ENCODE results near the gene PAQR8.
"Not testable (repeated sequence)": the region's sequence is repeated elsewhere in the genome, so short reads cannot be mapped to it uniquely, and the experiment has no call there.

PAQR8 gene

DNA sequence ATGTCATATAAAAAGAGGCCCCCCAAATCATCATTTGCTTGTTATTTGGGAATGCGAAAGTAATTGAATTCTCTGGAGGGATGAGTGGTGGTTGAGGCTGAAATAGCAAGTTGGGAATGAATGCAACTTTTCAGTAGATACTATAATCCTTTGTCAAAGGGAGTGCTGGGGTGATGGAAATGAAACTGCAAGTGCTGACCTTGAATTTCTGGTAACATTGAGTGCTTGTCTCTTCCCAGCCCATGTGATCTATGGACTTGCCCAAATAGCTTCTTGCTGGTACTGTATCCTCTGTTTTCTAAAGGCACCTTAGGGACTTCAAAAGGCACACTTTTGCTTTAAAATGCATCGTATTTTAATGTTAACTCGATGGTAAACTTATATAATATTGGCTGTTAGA, 14.8 kb downstream of the PAQR8 start:
- no peak for DNase-seq (ENCODE audit: low read depth in 2 of 2)

DNA sequence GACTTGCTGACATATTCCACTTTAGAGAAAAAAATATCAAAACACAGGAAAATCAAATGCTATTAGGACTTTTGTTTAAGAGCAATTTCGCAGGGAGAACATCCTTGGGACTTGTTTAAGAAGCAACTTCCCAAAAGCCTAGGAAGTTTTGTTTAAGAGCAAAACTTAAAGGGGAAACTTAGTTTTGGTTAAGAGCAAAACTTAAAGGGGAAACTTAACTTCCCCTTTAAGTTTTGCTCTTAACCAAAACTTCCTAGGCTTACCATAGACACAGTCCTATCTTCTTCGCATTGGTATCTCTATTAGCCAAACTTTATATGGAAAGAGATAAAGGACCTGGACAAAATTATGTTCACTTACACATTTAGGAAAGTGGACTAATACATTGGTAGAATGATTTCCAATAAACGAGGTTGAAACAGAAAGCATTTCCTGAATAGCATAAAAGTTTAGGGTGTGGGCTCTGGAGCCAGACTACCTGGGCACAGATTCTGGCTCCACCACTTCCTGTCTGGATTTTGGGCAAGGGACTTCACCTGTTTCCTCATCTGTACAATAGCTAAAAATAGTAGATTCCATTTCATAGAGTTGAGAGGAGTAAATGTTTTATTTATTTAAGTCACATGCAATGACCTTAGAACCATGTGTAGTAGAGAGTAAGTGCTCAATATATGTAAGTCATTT, 15.7 kb downstream of the PAQR8 start:
- DNase-seq (ENCODE audit: low read depth in 2 of 2): no peak

DNA sequence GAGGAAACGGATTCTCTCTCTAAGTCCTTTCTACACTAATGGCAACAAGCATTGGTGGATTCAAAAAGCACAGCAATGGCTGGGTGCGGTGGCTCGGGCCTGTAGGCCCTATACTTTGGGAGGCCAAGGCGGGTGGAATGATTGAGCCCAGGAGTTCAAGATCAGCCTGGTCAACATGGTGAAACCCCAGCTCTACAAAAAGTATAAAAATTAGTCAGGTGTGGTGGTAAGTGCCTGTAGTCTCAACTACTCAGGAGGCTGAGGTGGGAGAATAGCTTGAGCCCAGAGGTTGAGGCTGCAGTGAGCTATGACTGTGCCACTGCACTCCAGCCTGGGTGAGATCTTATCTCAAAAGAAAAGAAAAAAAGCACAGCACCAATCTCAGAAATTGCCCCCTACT, 19.3 kb downstream of the PAQR8 start:
- no peak for DNase-seq (ENCODE audit: low read depth in 2 of 2)

DNA sequence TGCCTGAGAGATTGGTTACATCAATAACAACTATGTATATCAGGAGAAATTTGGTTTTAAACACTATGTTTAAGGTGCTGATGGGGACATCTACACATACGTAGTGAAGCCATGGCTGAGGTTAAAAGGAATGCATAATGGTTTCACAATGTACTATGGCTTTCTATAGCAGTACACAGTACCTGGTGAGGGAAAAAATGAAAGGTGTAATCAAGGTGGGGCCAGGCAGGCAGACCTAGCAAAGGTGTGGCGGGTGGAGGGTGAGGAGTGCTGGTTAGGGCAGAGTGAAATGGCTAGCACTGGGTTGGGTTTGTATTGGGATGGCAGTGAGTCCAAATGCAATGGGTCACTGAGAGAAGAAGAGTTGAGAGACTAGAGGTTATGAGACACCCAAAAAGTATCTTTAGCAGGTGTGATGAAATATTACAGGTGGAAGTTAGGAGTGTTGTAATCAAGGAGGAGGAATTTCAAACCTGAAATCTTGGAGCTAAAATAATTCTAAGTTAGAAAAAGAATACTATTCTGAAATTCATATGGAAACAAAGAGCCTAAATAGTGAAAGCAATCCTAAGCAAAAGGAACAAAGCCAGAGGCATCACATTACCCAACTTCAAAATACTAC, 22.3 kb downstream of the PAQR8 start:
- DNase-seq (ENCODE audit: low read depth in 2 of 2): no peak

DNA sequence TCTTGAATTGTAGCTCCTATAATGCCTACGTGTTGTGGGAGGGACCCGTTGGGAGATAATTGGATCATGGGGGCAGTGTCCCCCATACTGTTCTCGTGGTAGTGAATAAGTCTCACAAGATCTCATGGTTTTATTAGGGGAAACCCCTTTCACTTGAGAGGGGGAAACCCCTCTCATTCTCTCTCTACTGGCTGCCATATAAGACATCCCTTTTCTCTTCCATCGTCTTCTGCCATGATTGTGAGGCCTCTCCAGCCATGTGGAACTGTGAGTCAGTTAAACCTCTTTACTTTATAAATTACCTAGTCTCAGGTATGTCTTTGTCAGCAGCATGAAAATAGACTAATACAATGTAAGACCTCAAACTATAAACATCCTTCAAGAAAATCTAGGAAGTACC, 23.1 kb downstream of the PAQR8 start:
- no peak for DNase-seq (ENCODE audit: low read depth in 2 of 2)

DNA sequence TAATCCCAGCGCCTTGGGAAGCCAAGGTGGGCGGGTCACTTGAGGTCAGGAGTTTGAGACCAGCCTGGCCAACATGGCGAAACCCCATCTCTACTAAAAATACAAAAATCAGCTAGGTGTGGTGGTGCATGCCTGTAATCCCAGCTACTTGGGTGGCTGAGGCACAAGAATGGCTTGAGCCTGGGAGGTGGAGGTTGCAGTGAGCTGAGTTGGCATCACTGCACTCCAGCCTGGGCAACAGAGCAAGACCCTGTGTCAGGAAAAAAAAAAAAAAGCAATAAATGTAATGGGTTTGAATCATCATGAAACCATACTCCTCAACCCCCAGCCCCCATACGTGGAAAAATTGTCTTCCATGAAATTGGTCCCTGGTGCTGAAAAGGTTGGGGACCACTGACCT, 26.2 kb downstream of the PAQR8 start:
- DNase-seq (ENCODE audit: low read depth in 2 of 2): not testable (repeated sequence)

DNA sequence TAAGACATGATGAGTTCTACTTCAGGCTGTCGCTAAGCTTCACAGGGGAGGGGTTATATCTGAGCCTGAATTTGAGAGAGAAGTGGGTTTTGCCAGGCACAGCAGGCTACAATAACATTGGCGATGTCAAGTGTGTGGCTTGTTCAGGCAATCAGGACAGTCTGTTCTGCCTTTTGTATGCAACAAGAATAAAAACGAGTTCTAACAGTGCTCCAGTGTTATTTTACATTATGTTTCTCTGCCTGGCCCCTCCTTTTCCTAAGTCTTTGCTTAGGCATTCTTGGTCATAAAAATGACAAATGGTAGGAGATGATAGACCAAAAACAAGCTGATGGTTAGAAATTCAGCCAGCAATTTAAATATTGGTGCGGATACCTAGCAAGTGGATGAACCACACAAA, 26.8 kb downstream of the PAQR8 start:
- no peak for DNase-seq (ENCODE audit: low read depth in 2 of 2)

DNA sequence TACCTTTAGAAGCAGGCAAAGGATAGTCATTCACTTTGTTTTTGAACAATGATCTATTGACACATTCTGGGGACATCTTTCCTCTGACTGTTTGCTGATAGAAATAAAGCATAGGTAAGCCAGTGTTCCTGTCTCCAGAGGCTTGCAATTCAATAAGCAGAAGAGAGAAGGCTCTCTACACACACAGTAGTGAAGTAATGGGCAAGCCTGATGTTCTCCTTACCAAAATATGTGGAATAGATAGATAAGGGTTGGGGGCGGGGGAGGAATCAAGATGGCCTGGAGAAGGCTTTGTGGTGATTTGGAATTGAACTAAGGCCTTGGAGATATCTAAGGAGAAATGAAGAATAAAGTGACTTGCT, 27.3 kb downstream of the PAQR8 start:
- no peak for DNase-seq (ENCODE audit: low read depth in 2 of 2)

DNA sequence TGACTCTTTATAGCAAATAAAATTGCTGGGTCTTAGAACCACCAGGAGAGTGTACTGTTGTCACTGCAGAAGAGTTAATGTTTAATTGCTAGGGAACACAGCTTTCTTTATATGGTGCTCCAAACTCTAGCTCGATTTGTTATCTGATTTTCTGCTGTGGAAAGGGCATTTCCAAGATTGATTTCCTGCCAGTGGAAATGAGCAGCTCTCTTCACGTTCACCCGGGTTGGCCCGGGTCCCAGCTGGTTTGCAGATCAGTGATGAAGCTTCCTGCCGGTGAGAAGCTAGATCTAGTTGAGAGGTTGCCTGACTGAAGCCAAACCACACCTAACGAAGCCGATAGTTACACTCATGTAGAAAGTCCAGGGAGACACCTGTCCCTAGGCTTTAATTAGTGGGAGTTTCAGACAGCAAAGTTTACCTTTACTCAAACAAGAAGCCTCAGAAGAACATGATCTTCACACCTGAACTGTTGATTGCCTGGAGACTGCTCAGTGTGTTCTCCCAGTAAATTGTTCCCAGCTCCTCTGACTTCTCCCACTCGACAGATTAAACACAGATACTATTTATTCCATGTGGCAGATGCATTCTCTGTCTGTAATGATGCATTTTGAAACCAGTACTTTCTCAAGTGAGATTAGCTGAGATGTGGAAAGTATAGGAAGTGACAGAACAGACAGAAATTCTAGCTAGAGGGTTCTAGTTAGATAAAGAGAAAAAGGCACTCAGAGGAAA, 27.8 kb downstream of the PAQR8 start:
- peak in 1 of 2 donors; percentile 24 for DNase-seq (ENCODE audit: low read depth in 2 of 2)

DNA sequence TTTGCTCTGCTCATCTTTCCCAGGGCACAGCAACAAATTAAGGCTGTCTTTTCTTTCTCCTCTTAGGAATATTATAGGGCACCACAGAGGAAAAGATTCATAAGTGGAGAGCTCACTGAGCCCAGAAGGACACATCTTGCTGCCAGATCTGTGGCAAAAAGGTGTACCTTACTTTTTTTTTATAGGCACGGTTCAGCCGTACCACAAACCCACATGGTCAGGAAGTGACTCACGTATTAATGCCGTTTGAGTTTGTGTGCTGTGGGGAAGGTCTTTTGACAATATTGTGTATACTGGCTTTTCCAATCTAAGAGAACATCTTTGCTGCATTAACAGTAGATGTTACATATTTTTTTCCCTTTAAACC, 28.4 kb downstream of the PAQR8 start:
- DNase-seq (ENCODE audit: low read depth in 2 of 2): no peak

DNA sequence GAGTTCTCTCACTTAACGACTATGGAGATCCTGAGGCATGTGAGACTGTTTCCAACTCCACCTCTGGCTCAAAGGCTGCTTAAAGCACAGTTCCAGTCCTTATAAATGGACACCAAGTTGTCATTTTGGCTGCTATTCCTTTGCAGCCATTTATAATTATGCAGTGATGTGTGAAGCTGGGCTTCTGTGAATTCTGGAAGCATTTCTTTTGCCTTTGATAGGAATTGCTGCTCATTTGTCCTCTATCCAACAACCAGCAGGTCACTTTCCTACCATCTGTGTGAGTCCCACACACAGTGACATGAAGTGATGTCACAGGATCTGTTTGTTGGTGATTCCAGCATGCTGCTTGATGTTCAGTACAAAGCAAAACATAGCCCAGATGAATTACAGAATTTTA, 29.6 kb downstream of the PAQR8 start:
- DNase-seq (ENCODE audit: low read depth in 2 of 2): no peak

DNA sequence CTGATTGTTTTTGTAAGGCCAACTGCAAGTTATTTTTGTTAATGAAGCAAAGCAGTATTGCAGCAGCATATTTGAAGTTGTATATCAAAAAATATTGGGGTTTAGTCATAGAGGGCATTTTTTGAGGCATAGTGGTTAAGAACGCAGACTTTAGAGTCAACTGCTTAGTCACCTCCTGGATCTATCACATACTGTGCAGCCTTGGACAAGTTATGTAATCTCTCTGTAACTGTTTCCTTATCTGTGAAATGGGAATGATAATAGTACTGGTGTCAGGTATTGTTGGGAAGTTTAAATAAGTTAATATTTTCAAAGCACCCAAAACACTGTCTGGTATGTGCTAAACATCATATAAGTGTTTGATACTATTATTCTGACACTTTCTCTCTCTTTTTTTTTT, 31.0 kb downstream of the PAQR8 start:
- no peak for DNase-seq (ENCODE audit: low read depth in 2 of 2)

DNA sequence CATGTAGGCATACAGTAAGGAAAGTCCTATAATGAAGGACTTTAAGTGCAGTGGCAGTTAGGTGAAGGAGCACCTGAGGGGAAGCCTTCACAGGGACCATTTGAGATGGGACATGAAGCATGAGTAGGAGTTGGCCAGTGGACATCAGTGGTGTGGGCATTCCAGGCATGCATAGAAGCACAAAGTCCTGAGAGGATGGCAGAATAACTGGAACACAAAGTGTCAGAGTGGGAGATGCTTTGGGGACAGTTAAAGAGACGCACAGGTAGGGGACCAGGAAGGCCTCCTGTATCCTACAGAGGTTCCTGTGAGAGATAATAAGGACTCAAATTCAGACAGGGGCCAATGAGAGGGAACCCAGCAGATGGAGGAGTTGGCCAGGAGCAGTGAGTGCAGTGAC, 31.8 kb downstream of the PAQR8 start:
- DNase-seq (ENCODE audit: low read depth in 2 of 2): no peak

DNA sequence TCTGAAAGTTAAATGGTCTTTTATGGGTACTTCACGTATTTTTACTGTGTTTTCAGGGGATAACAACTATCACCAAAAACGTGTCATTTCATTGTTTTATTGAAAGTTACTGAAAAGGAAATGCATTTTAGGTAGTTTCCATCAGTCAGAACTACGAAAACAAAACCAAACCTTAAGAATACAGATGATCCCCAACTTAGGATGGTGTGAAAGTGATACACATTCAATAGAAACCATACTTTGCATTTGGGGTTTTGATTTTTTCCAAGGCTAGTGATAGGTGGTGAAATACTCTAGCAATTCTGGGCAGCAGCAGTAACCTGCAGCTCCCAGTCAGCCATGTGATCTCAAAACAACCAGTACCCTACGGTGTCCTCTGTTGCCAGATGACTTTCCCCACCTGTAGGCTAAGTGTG, 32.3 kb downstream of the PAQR8 start:
- no peak for DNase-seq (ENCODE audit: low read depth in 2 of 2)

DNA sequence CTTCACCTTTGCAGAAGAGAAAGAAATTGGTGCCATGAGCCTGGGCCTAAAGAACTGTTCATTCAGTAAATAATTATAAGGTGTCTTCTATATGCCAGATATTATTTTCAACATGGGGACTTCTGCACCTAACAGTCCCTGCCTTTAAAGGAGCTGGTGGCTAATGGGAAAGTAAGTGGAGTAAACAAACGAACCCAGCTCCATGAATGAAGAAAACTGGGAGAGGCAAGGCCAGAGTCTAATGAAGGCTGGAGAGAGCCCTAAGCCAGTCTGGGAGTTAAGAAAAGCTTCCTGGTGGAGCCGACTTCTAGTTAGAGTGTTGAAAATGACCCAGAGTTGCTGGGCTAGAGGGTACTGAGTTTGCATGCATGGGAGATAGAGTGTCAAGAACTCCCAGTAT, 34.0 kb downstream of the PAQR8 start:
- DNase-seq (ENCODE audit: low read depth in 2 of 2): no peak

DNA sequence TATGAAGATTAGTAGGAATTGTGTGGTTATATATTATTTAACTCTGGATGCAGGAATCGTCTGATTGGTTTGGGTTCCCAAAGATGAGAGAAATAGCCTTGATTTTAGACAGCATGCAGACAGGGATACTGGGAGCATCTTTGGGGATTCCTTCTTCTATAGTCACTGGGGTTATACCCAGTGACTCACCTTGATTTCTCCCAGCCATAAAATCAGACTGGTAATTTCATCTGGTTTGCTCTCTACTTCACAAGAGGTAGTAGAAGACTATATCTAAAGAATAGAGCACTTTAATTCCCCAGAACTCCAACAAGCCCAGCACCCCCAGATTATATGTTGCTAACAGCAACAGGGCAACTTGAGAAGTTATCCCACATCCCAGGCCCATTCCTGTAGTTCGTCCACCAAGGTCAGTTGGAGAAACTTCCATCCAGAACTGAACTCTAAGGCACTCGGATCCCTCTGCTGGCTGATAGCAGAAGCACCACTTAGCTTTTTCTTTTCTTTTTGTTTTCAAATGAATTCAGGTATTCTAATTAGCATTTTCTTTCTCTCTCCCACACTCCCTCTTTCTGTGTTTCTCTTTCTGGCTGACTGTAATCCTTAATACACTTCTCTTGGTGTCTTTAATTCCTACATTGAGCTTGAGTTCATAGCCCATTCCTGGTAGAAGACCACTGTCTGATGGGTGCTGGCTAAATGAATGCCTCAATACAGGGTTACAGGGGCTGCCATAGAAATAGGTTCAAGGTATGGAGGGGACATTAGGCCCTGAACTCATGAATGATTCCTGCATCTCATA, 37.8 kb downstream of the PAQR8 start:
- no peak for DNase-seq (ENCODE audit: low read depth in 2 of 2)

DNA sequence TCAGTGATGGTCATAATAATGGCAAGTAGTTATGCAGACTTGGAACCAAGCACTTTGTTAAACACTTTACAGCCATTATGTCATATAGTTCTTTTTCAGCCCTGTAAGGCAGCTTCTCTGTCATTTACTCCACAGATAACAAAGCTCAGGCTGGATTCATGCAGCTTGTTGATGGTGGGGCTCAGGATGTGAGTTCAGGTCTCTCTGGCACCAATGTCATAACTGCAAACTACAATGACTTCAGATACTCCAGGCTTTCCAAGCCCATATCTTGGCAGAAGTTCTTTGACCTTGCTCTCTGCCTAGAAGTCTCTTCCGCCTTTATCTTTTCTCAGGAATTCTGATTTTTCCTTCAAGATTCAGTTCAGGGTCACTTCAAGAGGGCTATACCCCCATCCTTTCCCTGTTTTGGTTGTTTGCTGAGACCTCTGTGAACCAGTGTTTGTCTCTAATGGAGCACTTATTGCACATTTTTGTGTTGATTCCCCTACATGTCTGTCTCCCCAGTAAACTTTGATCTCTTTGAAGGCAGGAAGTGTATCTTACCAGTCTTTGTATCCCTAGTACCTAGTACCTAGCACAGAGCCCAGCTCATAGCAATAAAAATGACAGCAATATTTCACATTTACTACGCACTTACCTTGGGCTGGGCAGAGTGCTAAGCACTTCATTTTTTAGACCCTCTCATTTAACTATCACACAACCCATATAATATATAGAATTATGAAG, 38.5 kb downstream of the PAQR8 start:
- DNase-seq (ENCODE audit: low read depth in 2 of 2): no peak

DNA sequence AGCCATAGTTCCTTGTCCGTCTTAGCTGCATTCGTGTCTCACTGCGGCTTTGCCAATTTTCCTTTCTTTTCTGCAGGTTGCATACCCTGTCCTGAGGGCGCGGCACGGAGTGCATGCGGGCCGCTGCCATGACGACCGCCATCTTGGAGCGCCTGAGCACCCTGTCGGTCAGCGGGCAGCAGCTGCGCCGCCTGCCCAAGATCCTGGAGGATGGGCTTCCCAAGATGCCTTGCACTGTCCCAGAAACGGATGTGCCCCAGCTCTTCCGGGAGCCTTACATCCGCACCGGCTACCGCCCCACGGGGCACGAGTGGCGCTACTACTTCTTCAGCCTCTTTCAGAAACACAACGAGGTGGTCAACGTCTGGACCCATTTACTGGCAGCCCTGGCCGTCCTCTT, 41.1 kb downstream of the PAQR8 start:
- DNase-seq (ENCODE audit: low read depth in 2 of 2): no peak

DNA sequence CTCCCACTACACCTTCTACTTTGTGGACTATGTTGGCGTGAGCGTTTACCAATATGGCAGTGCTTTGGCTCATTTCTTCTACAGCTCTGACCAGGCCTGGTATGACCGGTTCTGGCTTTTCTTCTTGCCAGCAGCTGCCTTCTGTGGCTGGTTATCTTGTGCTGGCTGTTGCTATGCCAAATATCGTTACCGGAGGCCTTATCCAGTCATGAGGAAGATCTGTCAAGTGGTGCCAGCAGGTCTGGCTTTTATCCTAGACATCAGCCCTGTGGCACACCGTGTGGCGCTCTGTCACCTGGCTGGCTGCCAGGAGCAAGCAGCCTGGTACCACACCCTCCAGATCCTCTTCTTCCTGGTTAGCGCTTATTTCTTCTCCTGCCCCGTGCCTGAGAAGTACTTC, 41.7 kb downstream of the PAQR8 start:
- no peak for DNase-seq (ENCODE audit: low read depth in 2 of 2)

DNA sequence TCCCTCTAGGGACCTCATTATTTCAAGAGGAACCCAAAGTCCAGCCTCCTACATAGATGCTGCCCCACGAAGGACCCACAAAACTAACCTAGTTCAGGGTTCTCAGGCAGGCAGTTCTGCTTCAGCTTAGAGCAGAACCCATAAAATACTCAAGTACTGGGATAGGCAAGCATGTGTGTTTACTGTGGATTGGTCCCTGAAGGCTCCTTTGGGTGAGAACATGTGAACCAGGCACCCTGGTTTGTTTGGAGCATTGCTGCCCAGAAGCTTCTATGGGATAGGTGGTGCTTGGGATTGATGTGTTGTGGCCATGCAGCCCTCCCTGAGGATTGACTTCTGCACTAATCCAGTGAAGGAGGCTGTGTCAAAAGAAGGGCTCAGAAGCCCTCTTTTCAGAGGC, 43.3 kb downstream of the PAQR8 start:
- no peak for DNase-seq (ENCODE audit: low read depth in 2 of 2)

DNA sequence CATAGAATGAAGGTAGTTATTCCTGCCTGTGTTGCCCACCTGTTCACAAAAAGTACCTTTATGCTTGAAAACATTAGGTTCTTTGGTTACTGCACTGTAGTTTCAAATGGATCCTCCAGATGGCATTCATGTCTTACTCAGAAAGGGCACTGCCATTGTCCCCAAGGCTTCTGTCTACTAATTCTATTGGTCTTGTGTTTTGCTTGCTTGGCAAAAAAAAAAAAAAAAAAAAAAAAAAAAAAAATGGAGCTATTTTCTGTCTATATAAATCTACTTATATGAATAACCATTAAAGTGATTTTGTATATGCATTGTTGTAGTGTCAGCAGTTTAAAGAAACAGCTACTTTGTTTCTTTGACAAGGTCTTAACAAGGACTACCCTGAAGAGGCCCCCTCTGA, 45.5 kb downstream of the PAQR8 start:
- no peak for DNase-seq (ENCODE audit: low read depth in 2 of 2)

DNA sequence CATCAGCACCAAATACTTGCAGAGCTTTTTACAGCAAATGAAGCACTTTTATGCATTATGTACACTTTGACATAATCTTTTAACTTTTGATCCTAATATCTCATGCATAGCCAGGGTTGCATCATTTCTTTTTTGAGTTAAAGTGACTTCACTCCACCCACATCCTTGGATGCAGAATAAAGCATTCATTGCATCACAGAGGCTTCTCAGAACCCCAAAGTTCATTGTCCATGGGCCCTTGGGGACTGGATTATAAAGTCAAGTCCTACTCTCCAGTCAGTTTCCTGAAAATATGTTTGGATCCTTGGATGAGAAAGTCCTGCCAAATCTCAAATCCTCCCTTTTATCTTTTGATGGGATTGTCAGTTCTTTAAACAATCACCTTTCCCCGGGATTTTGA, 47.5 kb downstream of the PAQR8 start:
- no peak for DNase-seq (ENCODE audit: low read depth in 2 of 2)

Measured in stimulated activated CD8-positive, alpha-beta memory T cell treated with anti-CD3 and anti-CD28 coated beads, Interleukin-2, amount 100 ng/mL, for 48 hours (primary cell).